GM12878 (cell line): ENCODE measurements around the gene TRPC6.

Experiments
- CREB1 ChIP-seq: IDR thresholded peaks from 2 replicates; pipeline ENCODE4 v1.6.1; 2012; ENCODE audit warnings: low read depth, mild to moderate bottlenecking, inconsistent platforms
- CTCF ChIP-seq, 3 experiments: IDR thresholded peaks in 2 of 3; conservative IDR thresholded peaks in 1 of 3; 2 replicates each; pipeline ENCODE4 v1.5.1; 2011; ENCODE audit warnings: low read depth in 3 of 3, low read length in 3 of 3, mild to moderate bottlenecking in 3 of 3, control low read depth in 2 of 3, moderate library complexity in 2 of 3, inconsistent platforms in 1 of 3, mixed read lengths in 1 of 3; ENCODE audit not compliant: control insufficient read depth in 2 of 3, insufficient read depth in 1 of 3; ENCODE audit errors: extremely low read depth in 1 of 3

- TF ChIP-seq CREB1: no peak
- no peak for TF ChIP-seq CTCF (IDR thresholded peaks at IDR 0.05 in 2 of 3, conservative IDR thresholded peaks at IDR 0.05 in 1 of 3; ENCODE audit: control insufficient read depth in 2 of 3, extremely low read depth in 1 of 3, insufficient read depth in 1 of 3, low read depth in 3 of 3, low read length in 3 of 3)
These were observed 105.0 kb downstream of the TRPC6 start for GRCh38 chr11:101478587-101479369.
